ENCODE data around the gene NDE1.

GRCh38 chr16:15760129-15760528 is 110.1 kb downstream of the NDE1 start:
- TF ChIP-seq BHLHE40 (IDR thresholded peaks at IDR 0.05; ENCODE audit: low read depth, low read length) (no peak), ZFP36 (IDR thresholded peaks at IDR 0.05; ENCODE audit: borderline replicate concordance, partially characterized antibody) (no peak), JUN (IDR thresholded peaks at IDR 0.05) (no peak), NPAS2 (CRISPR knock-in tag; IDR thresholded peaks at IDR 0.05; ENCODE audit: borderline replicate concordance) (no peak), HMGXB4 (CRISPR knock-in tag; IDR thresholded peaks at IDR 0.05; ENCODE audit: borderline replicate concordance) (no peak), JUNB (IDR thresholded peaks at IDR 0.05) (no peak), EP300 (IDR thresholded peaks at IDR 0.05) (no peak), EHMT2 (IDR thresholded peaks at IDR 0.05; ENCODE audit: low read depth) (no peak), MAZ (IDR thresholded peaks at IDR 0.05; ENCODE audit: borderline replicate concordance, low read depth, low read length) (no peak)
- TF ChIP-seq, protein P1, sequence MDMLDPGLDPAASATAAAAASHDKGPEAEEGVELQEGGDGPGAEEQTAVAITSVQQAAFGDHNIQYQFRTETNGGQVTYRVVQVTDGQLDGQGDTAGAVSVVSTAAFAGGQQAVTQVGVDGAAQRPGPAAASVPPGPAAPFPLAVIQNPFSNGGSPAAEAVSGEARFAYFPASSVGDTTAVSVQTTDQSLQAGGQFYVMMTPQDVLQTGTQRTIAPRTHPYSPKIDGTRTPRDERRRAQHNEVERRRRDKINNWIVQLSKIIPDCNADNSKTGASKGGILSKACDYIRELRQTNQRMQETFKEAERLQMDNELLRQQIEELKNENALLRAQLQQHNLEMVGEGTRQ (IDR thresholded peaks at IDR 0.05): no peak
- TF ChIP-seq, protein P2, sequence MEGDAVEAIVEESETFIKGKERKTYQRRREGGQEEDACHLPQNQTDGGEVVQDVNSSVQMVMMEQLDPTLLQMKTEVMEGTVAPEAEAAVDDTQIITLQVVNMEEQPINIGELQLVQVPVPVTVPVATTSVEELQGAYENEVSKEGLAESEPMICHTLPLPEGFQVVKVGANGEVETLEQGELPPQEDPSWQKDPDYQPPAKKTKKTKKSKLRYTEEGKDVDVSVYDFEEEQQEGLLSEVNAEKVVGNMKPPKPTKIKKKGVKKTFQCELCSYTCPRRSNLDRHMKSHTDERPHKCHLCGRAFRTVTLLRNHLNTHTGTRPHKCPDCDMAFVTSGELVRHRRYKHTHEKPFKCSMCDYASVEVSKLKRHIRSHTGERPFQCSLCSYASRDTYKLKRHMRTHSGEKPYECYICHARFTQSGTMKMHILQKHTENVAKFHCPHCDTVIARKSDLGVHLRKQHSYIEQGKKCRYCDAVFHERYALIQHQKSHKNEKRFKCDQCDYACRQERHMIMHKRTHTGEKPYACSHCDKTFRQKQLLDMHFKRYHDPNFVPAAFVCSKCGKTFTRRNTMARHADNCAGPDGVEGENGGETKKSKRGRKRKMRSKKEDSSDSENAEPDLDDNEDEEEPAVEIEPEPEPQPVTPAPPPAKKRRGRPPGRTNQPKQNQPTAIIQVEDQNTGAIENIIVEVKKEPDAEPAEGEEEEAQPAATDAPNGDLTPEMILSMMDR (IDR thresholded peaks at IDR 0.05): no peak
- TF ChIP-seq, protein P3, sequence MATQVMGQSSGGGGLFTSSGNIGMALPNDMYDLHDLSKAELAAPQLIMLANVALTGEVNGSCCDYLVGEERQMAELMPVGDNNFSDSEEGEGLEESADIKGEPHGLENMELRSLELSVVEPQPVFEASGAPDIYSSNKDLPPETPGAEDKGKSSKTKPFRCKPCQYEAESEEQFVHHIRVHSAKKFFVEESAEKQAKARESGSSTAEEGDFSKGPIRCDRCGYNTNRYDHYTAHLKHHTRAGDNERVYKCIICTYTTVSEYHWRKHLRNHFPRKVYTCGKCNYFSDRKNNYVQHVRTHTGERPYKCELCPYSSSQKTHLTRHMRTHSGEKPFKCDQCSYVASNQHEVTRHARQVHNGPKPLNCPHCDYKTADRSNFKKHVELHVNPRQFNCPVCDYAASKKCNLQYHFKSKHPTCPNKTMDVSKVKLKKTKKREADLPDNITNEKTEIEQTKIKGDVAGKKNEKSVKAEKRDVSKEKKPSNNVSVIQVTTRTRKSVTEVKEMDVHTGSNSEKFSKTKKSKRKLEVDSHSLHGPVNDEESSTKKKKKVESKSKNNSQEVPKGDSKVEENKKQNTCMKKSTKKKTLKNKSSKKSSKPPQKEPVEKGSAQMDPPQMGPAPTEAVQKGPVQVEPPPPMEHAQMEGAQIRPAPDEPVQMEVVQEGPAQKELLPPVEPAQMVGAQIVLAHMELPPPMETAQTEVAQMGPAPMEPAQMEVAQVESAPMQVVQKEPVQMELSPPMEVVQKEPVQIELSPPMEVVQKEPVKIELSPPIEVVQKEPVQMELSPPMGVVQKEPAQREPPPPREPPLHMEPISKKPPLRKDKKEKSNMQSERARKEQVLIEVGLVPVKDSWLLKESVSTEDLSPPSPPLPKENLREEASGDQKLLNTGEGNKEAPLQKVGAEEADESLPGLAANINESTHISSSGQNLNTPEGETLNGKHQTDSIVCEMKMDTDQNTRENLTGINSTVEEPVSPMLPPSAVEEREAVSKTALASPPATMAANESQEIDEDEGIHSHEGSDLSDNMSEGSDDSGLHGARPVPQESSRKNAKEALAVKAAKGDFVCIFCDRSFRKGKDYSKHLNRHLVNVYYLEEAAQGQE (IDR thresholded peaks at IDR 0.05): no peak

Measured in A549 (cell line).